Choroid plexus epithelial cell (primary cell): ENCODE data around the gene STAP2.
A peak's percentile ranks its signal among the peaks of the same experiment; 100 is the strongest.

Source experiments
- DNase-seq: peaks from one replicate; pipeline ENCODE4 v3.0.0-alpha.2; 2010; ENCODE audit warnings: low read depth
- H3K4me3 ChIP-seq: 2 replicates; pipeline ENCODE4 v1.5.1; 2011; ENCODE audit warnings: low read depth, mild to moderate bottlenecking, control low read depth, low read length, moderate library complexity
- CTCF ChIP-seq: conservative IDR thresholded peaks from 2 replicates; pipeline ENCODE4 v1.5.1; 2011; ENCODE audit warnings: low read depth, mild to moderate bottlenecking, control low read depth, inconsistent platforms, low read length, moderate library complexity

Gene STAP2

GRCh38 chr19:4338441-4339355, at the start of gene STAP2:
Gene STAP2, minus strand, starts transcription at chr19:4338827. Its CDS starts 74 bp downstream, at chr19:4338753.
- peak; percentile 33 for DNase-seq

GRCh38 chr19:4386041-4386782, 47.6 kb upstream of the STAP2 start:
- no peak overlapping the region for H3K4me3 ChIP-seq
- DNase-seq = no peak
- peak; percentile 33 for TF ChIP-seq CTCF

More at GRCh38 chr19:4338441-4339355, at the start of gene STAP2:
- no peak for TF ChIP-seq CTCF
- peak within 1 kb of the TSS; percentile 52 for H3K4me3 ChIP-seq

GRCh38 chr19:4385291-4386040, 46.8 kb upstream of the STAP2 start:
- no peak for TF ChIP-seq CTCF
- no peak overlapping the region for H3K4me3 ChIP-seq
- no peak for DNase-seq

GRCh38 chr19:4380254-4380727, 41.7 kb upstream of the STAP2 start:
- TF ChIP-seq CTCF = no peak
- DNase-seq = no peak
- H3K4me3 ChIP-seq = no peak overlapping the region

GRCh38 chr19:4379383-4380253, 41.0 kb upstream of the STAP2 start:
- peak; percentile 50 for DNase-seq
- no peak for TF ChIP-seq CTCF
- H3K4me3 ChIP-seq = no peak overlapping the region

- no peak for DNase-seq
- no peak for TF ChIP-seq CTCF
- H3K4me3 ChIP-seq = no peak overlapping the region
These were observed 40.3 kb upstream of the STAP2 start for GRCh38 chr19:4378886-4379285.
